ENCODE measurements around the gene WDR4. TPM values are rescaled to one million over a fixed set of nuclear protein-coding genes. Genes with fewer than 3 reads are reported as not detected.
"Not testable (repeated sequence)": the region's sequence is repeated elsewhere in the genome, so short reads cannot be mapped to it uniquely, and the experiment has no call there.

Gene WDR4
- total RNA-seq, 1 donor from 2014 or later, result 22.5 TPM

- Mint-ChIP-seq H3K4me3 (ENCODE audit: low read depth) (no peak overlapping the region), H3K27ac (no peak overlapping the region), H3K9me3 (ENCODE audit: low read depth) (no peaks in the 10 kb centered on the region), H3K4me1 (ENCODE audit: low read depth) (no peaks in the 10 kb centered on the region), H3K36me3 (ENCODE audit: insufficient read depth) (peaks cover 19% of the 10 kb centered on the region), H3K27me3 (no peaks in the 10 kb centered on the region)
- no peak for DNase-seq (ENCODE audit: low spot score, unreplicated experiment)
- TF ChIP-seq, protein P1, sequence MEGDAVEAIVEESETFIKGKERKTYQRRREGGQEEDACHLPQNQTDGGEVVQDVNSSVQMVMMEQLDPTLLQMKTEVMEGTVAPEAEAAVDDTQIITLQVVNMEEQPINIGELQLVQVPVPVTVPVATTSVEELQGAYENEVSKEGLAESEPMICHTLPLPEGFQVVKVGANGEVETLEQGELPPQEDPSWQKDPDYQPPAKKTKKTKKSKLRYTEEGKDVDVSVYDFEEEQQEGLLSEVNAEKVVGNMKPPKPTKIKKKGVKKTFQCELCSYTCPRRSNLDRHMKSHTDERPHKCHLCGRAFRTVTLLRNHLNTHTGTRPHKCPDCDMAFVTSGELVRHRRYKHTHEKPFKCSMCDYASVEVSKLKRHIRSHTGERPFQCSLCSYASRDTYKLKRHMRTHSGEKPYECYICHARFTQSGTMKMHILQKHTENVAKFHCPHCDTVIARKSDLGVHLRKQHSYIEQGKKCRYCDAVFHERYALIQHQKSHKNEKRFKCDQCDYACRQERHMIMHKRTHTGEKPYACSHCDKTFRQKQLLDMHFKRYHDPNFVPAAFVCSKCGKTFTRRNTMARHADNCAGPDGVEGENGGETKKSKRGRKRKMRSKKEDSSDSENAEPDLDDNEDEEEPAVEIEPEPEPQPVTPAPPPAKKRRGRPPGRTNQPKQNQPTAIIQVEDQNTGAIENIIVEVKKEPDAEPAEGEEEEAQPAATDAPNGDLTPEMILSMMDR (IDR thresholded peaks at IDR 0.05; ENCODE audit: unreplicated experiment), result no peak
Measured at GRCh38 chr21:42851812-42852665, 27.3 kb downstream of the WDR4 start.

GRCh38 chr21:42850866-42851391 lies 28.4 kb downstream of the WDR4 start:
- peaks cover 21% of the 10 kb centered on the region for H3K36me3 Mint-ChIP-seq (ENCODE audit: insufficient read depth)
- TF ChIP-seq, protein P1 (IDR thresholded peaks at IDR 0.05; ENCODE audit: unreplicated experiment), result peak; percentile 41
- no peaks in the 10 kb centered on the region for H3K9me3 Mint-ChIP-seq (ENCODE audit: low read depth)
- H3K4me1 Mint-ChIP-seq (ENCODE audit: low read depth), result no peaks in the 10 kb centered on the region
- no peaks in the 10 kb centered on the region for H3K27me3 Mint-ChIP-seq
- no peak for DNase-seq (ENCODE audit: low spot score, unreplicated experiment)
- no peak overlapping the region for H3K4me3 Mint-ChIP-seq (ENCODE audit: low read depth)
- no peak overlapping the region for H3K27ac Mint-ChIP-seq

- no peaks in the 10 kb centered on the region for H3K9me3 Mint-ChIP-seq (ENCODE audit: low read depth)
- peaks cover 22% of the 10 kb centered on the region for H3K36me3 Mint-ChIP-seq (ENCODE audit: insufficient read depth)
- no peaks in the 10 kb centered on the region for H3K27me3 Mint-ChIP-seq
Measured at GRCh38 chr21:42850463-42850862, 28.9 kb downstream of the WDR4 start.

DNA sequence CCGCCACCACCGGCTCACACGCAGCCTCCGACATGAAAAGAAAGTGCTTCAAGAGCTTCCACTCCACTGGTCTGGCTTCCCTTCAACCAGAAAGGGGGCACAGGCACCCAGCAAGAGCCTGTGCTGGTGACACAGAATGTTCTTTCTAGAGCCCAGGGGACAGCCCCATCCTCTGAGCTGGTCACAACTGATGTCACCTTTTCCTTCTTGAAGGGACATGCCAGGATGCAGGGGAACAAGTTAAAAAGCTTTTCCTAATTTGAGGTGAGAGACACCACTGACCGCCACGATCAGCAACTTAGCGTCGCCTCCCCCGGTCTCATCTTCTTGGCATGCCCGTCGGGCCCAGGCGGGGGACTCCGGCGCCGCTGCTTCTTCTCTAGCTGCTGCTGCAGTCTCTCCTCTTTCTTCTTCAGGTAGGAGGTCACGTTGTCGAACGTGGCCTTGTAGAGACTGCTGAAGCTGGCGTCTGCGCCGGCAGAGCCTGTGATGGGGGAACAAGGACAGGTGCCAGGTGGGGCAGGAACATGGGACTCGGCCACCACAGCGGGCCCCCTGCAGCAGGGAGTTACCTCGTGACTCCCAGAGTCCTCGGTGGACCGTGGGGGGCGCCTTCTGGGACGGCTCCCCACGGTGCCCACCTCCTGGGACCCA lies 29.5 kb downstream of the WDR4 start:
- no peaks in the 10 kb centered on the region for H3K9me3 Mint-ChIP-seq (ENCODE audit: low read depth)
- DNase-seq (ENCODE audit: low spot score, unreplicated experiment), result no peak
- H3K27ac Mint-ChIP-seq, result no peak overlapping the region
- H3K4me3 Mint-ChIP-seq (ENCODE audit: low read depth), result no peak overlapping the region
- H3K36me3 Mint-ChIP-seq (ENCODE audit: insufficient read depth), result peaks cover 24% of the 10 kb centered on the region
- TF ChIP-seq, protein P1 (IDR thresholded peaks at IDR 0.05; ENCODE audit: unreplicated experiment), result no peak
- no peaks in the 10 kb centered on the region for H3K4me1 Mint-ChIP-seq (ENCODE audit: low read depth)
- no peaks in the 10 kb centered on the region for H3K27me3 Mint-ChIP-seq

More at GRCh38 chr21:42850463-42850862, 28.9 kb downstream of the WDR4 start:
- no peaks in the 10 kb centered on the region for H3K4me1 Mint-ChIP-seq (ENCODE audit: low read depth)
- H3K4me3 Mint-ChIP-seq (ENCODE audit: low read depth), result no peak overlapping the region
- TF ChIP-seq, protein P1 (IDR thresholded peaks at IDR 0.05; ENCODE audit: unreplicated experiment), result no peak
- DNase-seq (ENCODE audit: low spot score, unreplicated experiment), result no peak
- no peak overlapping the region for H3K27ac Mint-ChIP-seq

- Mint-ChIP-seq H3K27me3 (no peaks in the 10 kb centered on the region), H3K4me3 (ENCODE audit: low read depth) (no peak overlapping the region), H3K27ac (peak overlapping the region; percentile 53), H3K4me1 (ENCODE audit: low read depth) (no peaks in the 10 kb centered on the region), H3K9me3 (ENCODE audit: low read depth) (no peaks in the 10 kb centered on the region), H3K36me3 (ENCODE audit: insufficient read depth) (peaks cover 21% of the 10 kb centered on the region)
- no peak for DNase-seq (ENCODE audit: low spot score, unreplicated experiment)
- TF ChIP-seq, protein P1 (IDR thresholded peaks at IDR 0.05; ENCODE audit: unreplicated experiment), result no peak
Measured at GRCh38 chr21:42848932-42849758, 30.2 kb downstream of the WDR4 start.

GRCh38 chr21:42848144-42848931 lies 31.0 kb downstream of the WDR4 start:
- H3K4me3 Mint-ChIP-seq (ENCODE audit: low read depth); H3K27ac Mint-ChIP-seq; H3K4me1 Mint-ChIP-seq (ENCODE audit: low read depth); DNase-seq (ENCODE audit: low spot score, unreplicated experiment); H3K27me3 Mint-ChIP-seq; H3K9me3 Mint-ChIP-seq (ENCODE audit: low read depth): not testable (repeated sequence)
- H3K36me3 Mint-ChIP-seq (ENCODE audit: insufficient read depth), result peaks cover 23% of the 10 kb centered on the region

Data from progenitor cell of endocrine pancreas (in vitro differentiated cells).